HG03342 (cell line): Measurements from ENCODE around the gene OR11H12.
"Not testable (repeated sequence)": the region's sequence is repeated elsewhere in the genome, so short reads cannot be mapped to it uniquely, and the experiment has no call there.

Experiments
- ATAC-seq: cut with Tn5 transposase; IDR thresholded peaks from one replicate; pipeline ENCODE4 v1.9.1; 2021; ENCODE audit warnings: mild to moderate bottlenecking, moderate library complexity; ENCODE audit not compliant: unreplicated experiment

The OR11H12 gene

DNA sequence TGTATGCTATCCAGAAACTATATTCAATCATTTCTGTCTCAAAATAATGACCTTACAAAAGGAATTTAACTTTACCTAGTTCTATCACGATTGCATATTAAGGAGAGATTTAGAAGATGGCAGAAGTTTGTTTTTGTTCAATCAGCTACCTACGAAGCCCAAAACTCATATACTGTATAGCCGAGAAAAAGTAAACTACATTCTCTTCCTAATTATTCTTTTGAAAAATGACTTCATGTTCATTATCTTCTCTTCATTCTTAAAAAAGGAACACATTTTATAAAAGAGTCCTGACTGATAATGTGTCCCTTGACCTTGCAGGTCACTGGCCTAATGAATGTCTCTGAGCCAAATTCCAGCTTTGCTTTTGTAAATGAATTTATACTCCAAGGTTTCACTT is at the start of gene OR11H12:
Gene OR11H12 (plus strand): TSS at position 301 of the 400 bp plus-strand sequence. CDS start 0 bp downstream, at position 301.
- not testable (repeated sequence) for ATAC-seq

DNA sequence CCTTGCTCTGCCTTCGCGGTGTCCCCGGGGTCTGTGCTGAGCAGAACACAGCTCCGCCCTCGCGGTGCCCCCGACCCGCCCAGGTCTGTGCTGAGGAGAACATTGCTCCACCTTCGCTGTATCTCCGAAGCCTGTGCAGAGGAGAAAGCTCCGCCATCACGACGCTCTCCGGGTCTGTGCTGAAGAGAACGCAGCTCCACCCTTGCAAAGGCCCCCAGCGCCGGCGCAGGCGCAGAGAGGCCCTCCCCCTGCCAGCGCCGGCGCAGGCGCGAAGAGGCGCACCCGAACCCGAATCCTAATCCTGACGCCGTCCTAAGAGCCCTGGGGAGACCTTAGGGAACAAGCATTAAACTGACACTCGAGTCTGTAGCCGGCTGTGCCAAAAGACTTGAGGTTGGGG is 18.0 kb upstream of the OR11H12 start:
- ATAC-seq: not testable (repeated sequence)

DNA sequence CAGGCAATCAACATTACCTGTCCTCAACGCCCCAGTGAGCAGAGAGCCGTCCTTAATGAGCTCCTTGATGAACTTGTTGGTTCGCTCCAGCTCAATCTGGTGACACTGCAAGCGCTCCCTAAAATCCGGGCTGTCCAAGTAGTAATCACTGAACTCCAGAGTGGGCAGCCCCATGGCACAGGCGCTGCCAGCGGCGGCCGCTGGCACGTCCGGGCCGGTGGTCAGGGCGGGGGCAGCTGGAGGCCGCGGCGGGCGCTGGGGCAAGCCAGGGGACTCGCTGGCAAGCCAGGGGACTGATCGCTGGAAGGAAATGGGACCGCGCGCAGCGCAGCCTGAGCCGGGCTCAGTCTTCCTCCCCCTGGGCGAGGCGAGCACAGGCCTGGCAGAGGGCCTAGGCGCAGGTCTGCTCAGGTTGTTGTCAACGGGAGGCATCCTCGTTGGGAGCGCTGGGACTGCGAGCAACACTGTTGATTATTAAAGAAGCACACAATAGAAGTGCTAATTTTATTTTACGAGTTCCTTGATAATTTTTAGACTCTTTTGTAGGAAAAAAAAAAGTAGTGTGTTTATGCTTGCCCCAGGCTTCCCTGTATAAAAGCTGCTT is 25.8 kb downstream of the OR11H12 start:
- ATAC-seq: not testable (repeated sequence)

GRCh38 chr14:18636066-18636465 is 35.1 kb downstream of the OR11H12 start:
- ATAC-seq: not testable (repeated sequence)

DNA sequence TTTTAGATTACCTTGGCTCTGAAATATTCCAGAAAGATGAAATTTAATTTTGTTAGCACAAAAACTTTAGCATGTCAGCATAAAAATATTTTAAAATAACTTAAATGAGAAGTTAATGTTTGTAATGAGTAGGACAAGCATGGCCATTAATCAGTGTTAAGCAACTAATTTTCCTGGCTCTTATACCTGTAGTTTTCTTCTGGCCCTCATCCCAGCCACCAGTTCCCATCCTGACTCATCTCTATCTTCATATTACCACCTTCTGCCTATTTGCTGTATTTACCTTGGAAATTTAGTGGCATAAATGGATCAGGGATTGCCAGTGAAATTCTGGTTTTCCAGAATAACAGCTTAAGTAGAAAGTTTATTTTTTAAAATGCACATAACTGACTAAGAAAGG is 37.1 kb downstream of the OR11H12 start:
- not testable (repeated sequence) for ATAC-seq

- ATAC-seq: not testable (repeated sequence)
Observed at GRCh38 chr14:18638785-18639184, 37.9 kb downstream of the OR11H12 start.

- ATAC-seq: not testable (repeated sequence)
Observed at GRCh38 chr14:18646075-18646730, 45.3 kb downstream of the OR11H12 start.
